ENCODE measurements around the gene WDHD1.
A peak's percentile ranks its signal among the peaks of the same experiment; 100 is the strongest.

The WDHD1 gene

GRCh38 chr14:54895683-54896082 is 131.2 kb downstream of the WDHD1 start:
- no peak for FAIRE-seq
- no peak for DNase-seq (ENCODE audit: insufficient read length)
- no peak for TF ChIP-seq TAF1 (IDR thresholded peaks at IDR 0.05; ENCODE audit: borderline replicate concordance, low read depth, low read length)

GRCh38 chr14:54894995-54895394 is 131.9 kb downstream of the WDHD1 start:
- no peak for FAIRE-seq
- DNase-seq (ENCODE audit: insufficient read length): no peak
- TF ChIP-seq POLR2A (IDR thresholded peaks at IDR 0.05; ENCODE audit: low read depth, low read length) (no peak), TAF1 (IDR thresholded peaks at IDR 0.05; ENCODE audit: borderline replicate concordance, low read depth, low read length) (no peak), POLR2AphosphoS5 (IDR thresholded peaks at IDR 0.05; ENCODE audit: low read depth, low read length) (no peak)

GRCh38 chr14:54893151-54893760 is 133.6 kb downstream of the WDHD1 start:
- DNase-seq (ENCODE audit: insufficient read length) (no peak), FAIRE-seq (peak; percentile 81)

GRCh38 chr14:54891471-54892245 is 135.2 kb downstream of the WDHD1 start:
- TF ChIP-seq TAF1 (IDR thresholded peaks at IDR 0.05; ENCODE audit: borderline replicate concordance, low read depth, low read length) (no peak), POLR2AphosphoS5 (IDR thresholded peaks at IDR 0.05; ENCODE audit: low read depth, low read length) (no peak), POLR2A (IDR thresholded peaks at IDR 0.05; ENCODE audit: low read depth, low read length) (no peak)
- no peak for FAIRE-seq
- DNase-seq (ENCODE audit: insufficient read length): no peak

More at GRCh38 chr14:54893151-54893760, 133.6 kb downstream of the WDHD1 start:
- TF ChIP-seq POLR2AphosphoS5 (IDR thresholded peaks at IDR 0.05; ENCODE audit: low read depth, low read length) (no peak), POLR2A (IDR thresholded peaks at IDR 0.05; ENCODE audit: low read depth, low read length) (no peak), TAF1 (IDR thresholded peaks at IDR 0.05; ENCODE audit: borderline replicate concordance, low read depth, low read length) (no peak)

GRCh38 chr14:54890788-54891187 is 136.1 kb downstream of the WDHD1 start:
- peak; percentile 93 for FAIRE-seq

GRCh38 chr14:54889919-54890318 is 137.0 kb downstream of the WDHD1 start:
- TF ChIP-seq POLR2A (IDR thresholded peaks at IDR 0.05; ENCODE audit: low read depth, low read length) (no peak), POLR2AphosphoS5 (IDR thresholded peaks at IDR 0.05; ENCODE audit: low read depth, low read length) (no peak), TAF1 (IDR thresholded peaks at IDR 0.05; ENCODE audit: borderline replicate concordance, low read depth, low read length) (no peak)
- no peak for DNase-seq (ENCODE audit: insufficient read length)
- peak; percentile 44 for FAIRE-seq

More at GRCh38 chr14:54890788-54891187, 136.1 kb downstream of the WDHD1 start:
- no peak for TF ChIP-seq TAF1 (IDR thresholded peaks at IDR 0.05; ENCODE audit: borderline replicate concordance, low read depth, low read length)
- no peak for TF ChIP-seq POLR2A (IDR thresholded peaks at IDR 0.05; ENCODE audit: low read depth, low read length)
- TF ChIP-seq POLR2AphosphoS5 (IDR thresholded peaks at IDR 0.05; ENCODE audit: low read depth, low read length): no peak
- no peak for DNase-seq (ENCODE audit: insufficient read length)
